ENCODE data around the gene RORB.

The RORB gene

GRCh38 chr9:74609671-74610405 lies 112.7 kb downstream of the RORB start:
- no peak for DNase-seq

- DNase-seq = no peak
Observed at GRCh38 chr9:74610523-74611061, 113.5 kb downstream of the RORB start.

GRCh38 chr9:74630228-74630627 lies 133.1 kb downstream of the RORB start:
- no peak for DNase-seq

GRCh38 chr9:74639112-74639511 lies 142.0 kb downstream of the RORB start:
- no peak for DNase-seq

- DNase-seq = no peak
Observed at GRCh38 chr9:74642376-74642775, 145.2 kb downstream of the RORB start.

- DNase-seq = no peak
Observed at GRCh38 chr9:74643303-74643923, 146.3 kb downstream of the RORB start.

- no peak for DNase-seq
Observed at GRCh38 chr9:74644023-74644422, 146.9 kb downstream of the RORB start.

GRCh38 chr9:74645007-74645639 lies 148.0 kb downstream of the RORB start:
- no peak for DNase-seq

- DNase-seq = no peak
Observed at GRCh38 chr9:74653410-74654080, 156.4 kb downstream of the RORB start.

- DNase-seq = no peak
Observed at GRCh38 chr9:74662674-74663073, 165.5 kb downstream of the RORB start.

- DNase-seq = no peak
Observed at GRCh38 chr9:74663439-74663838, 166.3 kb downstream of the RORB start.

GRCh38 chr9:74666625-74667316 lies 169.6 kb downstream of the RORB start:
- no peak for DNase-seq

- DNase-seq = no peak
Observed at GRCh38 chr9:74672237-74672636, 175.1 kb downstream of the RORB start.

- no peak for DNase-seq
Observed at GRCh38 chr9:74674077-74674476, 176.9 kb downstream of the RORB start.

GRCh38 chr9:74681906-74682305 lies 184.8 kb downstream of the RORB start:
- no peak for DNase-seq

GRCh38 chr9:74683322-74683721 lies 186.2 kb downstream of the RORB start:
- no peak for DNase-seq

- no peak for DNase-seq
Observed at GRCh38 chr9:74691058-74691457, 193.9 kb downstream of the RORB start.

- no peak for DNase-seq
Observed at GRCh38 chr9:74696520-74696919, 199.4 kb downstream of the RORB start.

GRCh38 chr9:74697535-74697934 lies 200.4 kb downstream of the RORB start:
- no peak for DNase-seq

GRCh38 chr9:74711341-74711740 lies 214.2 kb downstream of the RORB start:
- no peak for DNase-seq

GRCh38 chr9:74718709-74719108 lies 221.6 kb downstream of the RORB start:
- DNase-seq = no peak

- no peak for DNase-seq
Observed at GRCh38 chr9:74719306-74719705, 222.2 kb downstream of the RORB start.
